GM13976 (cell line): ENCODE results near the gene EPC1.

Experiments used
- DNase-seq: peaks from one replicate; pipeline ENCODE4 v3.0.0; 2012; ENCODE audit warnings: low spot score
- CTCF ChIP-seq: IDR thresholded peaks from 2 replicates; pipeline ENCODE4 v1.5.1; 2012; ENCODE audit warnings: borderline replicate concordance, mild to moderate bottlenecking; ENCODE audit not compliant: insufficient read depth; ENCODE audit errors: extremely low read depth, missing control alignments, control extremely low read depth
- in situ Hi-C: fragments of 300-500 bp; cut with MboI; formaldehyde crosslinking; loops from one replicate; pipeline ENCODE4 v1.12.0; 2022; ENCODE audit warnings: low sequenced_read_pairs, mixed read lengths, inconsistent platforms; ENCODE audit not compliant: unreplicated experiment

The EPC1 gene

GRCh38 chr10:32329061-32329460, 17.9 kb downstream of the EPC1 start:
- TF ChIP-seq CTCF: no peak
- no peak for DNase-seq
- in situ Hi-C loops: no loop called here

- in situ Hi-C loops: no loop called here
- no peak for DNase-seq
- no peak for TF ChIP-seq CTCF
Measured at GRCh38 chr10:32328499-32328898, 18.5 kb downstream of the EPC1 start.

GRCh38 chr10:32327364-32327691, 19.6 kb downstream of the EPC1 start:
- TF ChIP-seq CTCF: no peak
- in situ Hi-C loops: no loop called here
- no peak for DNase-seq

GRCh38 chr10:32326680-32327363, 20.1 kb downstream of the EPC1 start:
- in situ Hi-C loops: no loop called here
- DNase-seq: no peak
- no peak for TF ChIP-seq CTCF

GRCh38 chr10:32326119-32326518, 20.8 kb downstream of the EPC1 start:
- in situ Hi-C loops: no loop called here
- DNase-seq: no peak
- TF ChIP-seq CTCF: no peak

GRCh38 chr10:32323051-32323450, 23.9 kb downstream of the EPC1 start:
- in situ Hi-C loops: no loop called here
- DNase-seq: no peak
- TF ChIP-seq CTCF: no peak

- no peak for TF ChIP-seq CTCF
- DNase-seq: no peak
- in situ Hi-C loops: no loop called here
Measured at GRCh38 chr10:32321016-32321631, 25.8 kb downstream of the EPC1 start.
